ENCODE results near the gene CASK. TPM values are rescaled to one million over a fixed set of nuclear protein-coding genes. Genes with fewer than 3 reads are reported as not detected.

The CASK gene
- total and polyA plus RNA-seq, 9 of the 15 experiments (the other 6 are each of a cell fraction or from before 2014, with no cell fraction given), result 1.3 to 7.4 (median 5.2) TPM

- CTCF ChIA-PET (ENCODE audit: low intra/inter-chr PET ratio), result no interaction called here
- H3K36me3 ChIP-seq (ENCODE audit: control insufficient read depth, insufficient read depth, low read length), result no peaks in the 10 kb centered on the region
- H3K27ac ChIP-seq (ENCODE audit: extremely low read depth, low read depth, low read length), result no peak overlapping the region
- POLR2A ChIA-PET, result no interaction called here
- intact Hi-C loops (cut with micrococcal nuclease), result no loop called here
- H3K4me2 ChIP-seq (ENCODE audit: insufficient read depth, low read length), result no peak overlapping the region
- no peaks in the 10 kb centered on the region for H4K20me1 ChIP-seq (replicated peaks; ENCODE audit: control insufficient read depth, insufficient read depth, low read length)
- ATAC-seq (no peak), FAIRE-seq (no peak), DNase-seq (ENCODE audit: extremely low read depth in 1 of 4, low spot score in 3 of 4) (no peak)
- no peaks in the 10 kb centered on the region for H3K79me2 ChIP-seq (ENCODE audit: control insufficient read depth, insufficient read depth, low read length)
- no peaks in the 10 kb centered on the region for H3K9me1 ChIP-seq (ENCODE audit: control insufficient read depth, insufficient read depth, low read length)
- H3K27me3 ChIP-seq (ENCODE audit: control insufficient read depth in 2 of 2, insufficient read depth in 2 of 2, low read length in 2 of 2), result peaks cover 0 to 6% of the 10 kb centered on the region in 2 experiments; a peak in 2 of 5 replicates
- in situ Hi-C loops (cut with MboI), result no loop called here
- no TSS peak for BruUV-seq (replicated peaks)
- H3K4me1 ChIP-seq (replicated peaks in 1 of 2; ENCODE audit: control insufficient read depth in 2 of 2, insufficient read depth in 2 of 2, low read length in 2 of 2), result no peaks in the 10 kb centered on the region; a peak in 1 of 5 replicates
- no peaks in the 10 kb centered on the region for H3K9me3 ChIP-seq (replicated peaks; ENCODE audit: control insufficient read depth, insufficient read depth, low read depth, low read length)
- no peak overlapping the region for H3K4me3 ChIP-seq
- H2AFZ ChIP-seq (ENCODE audit: low read depth, low read length), result no peak overlapping the region
- 58% methylated on average over 15 of the region's 32 CpGs for WGBS (ENCODE audit: insufficient coverage, low coverage, missing lambda C conversion rate)
- H3K9ac ChIP-seq (ENCODE audit: insufficient read depth in 1 of 2, low read depth in 2 of 2, low read length in 2 of 2), result no peak overlapping the region
- TF ChIP-seq PREB (CRISPR knock-in tag; IDR thresholded peaks at IDR 0.05) (no peak), SRSF9 (IDR thresholded peaks at IDR 0.05; ENCODE audit: borderline replicate concordance, low read depth, low read length) (no peak), NFATC3 (IDR thresholded peaks at IDR 0.05) (no peak), ZNF354B (CRISPR knock-in tag; IDR thresholded peaks at IDR 0.05) (no peak), HES1 (IDR thresholded peaks at IDR 0.05; ENCODE audit: low read depth) (no peak), GATAD2B (IDR thresholded peaks at IDR 0.05; ENCODE audit: borderline replicate concordance) (no peak), ZMIZ1 (IDR thresholded peaks at IDR 0.05; ENCODE audit: low read depth in 2 of 2, low read length in 2 of 2) (no peak), PRPF4 (IDR thresholded peaks at IDR 0.05; ENCODE audit: insufficient read depth, low read depth, low read length, poor library complexity, severe bottlenecking) (no peak), POLR2AphosphoS2 (IDR thresholded peaks at IDR 0.05; ENCODE audit: low read length) (no peak), BDP1 (IDR thresholded peaks at IDR 0.05; ENCODE audit: insufficient read depth, insufficient read length) (no peak), ILF3 (IDR thresholded peaks at IDR 0.05; ENCODE audit: borderline replicate concordance) (no peak), TAF1 (IDR thresholded peaks at IDR 0.05; ENCODE audit: control insufficient read depth, extremely low read depth, insufficient read depth, low read length, severe bottlenecking) (no peak), ZNF174 (CRISPR knock-in tag; IDR thresholded peaks at IDR 0.05) (no peak), THRAP3 (IDR thresholded peaks at IDR 0.05; ENCODE audit: borderline replicate concordance) (no peak), RNF2 (IDR thresholded peaks at IDR 0.05) (no peak)
These were observed 451.0 kb downstream of the CASK start for GRCh38 chrX:41472231-41472815.
